ENCODE data around the gene IL1RAPL1.

The IL1RAPL1 gene

DNA sequence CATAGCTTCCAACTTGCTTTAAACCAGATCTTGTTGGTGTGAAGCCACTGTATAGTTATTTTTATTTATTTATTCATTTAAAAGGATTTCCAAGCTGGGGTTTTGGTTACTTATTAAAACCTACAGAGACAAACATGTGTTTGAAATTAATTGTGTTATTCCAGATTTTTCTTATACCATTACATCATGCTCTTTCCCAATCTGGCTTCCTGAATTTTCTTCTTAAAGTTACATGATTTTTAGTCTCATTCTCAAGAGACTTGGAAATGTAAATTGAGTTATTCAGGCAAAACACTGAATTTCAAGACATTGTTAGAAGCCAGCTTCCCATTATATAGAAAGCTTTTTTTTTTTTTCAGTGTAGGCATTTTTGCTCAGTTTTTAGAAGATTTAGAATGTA lies 381.9 kb downstream of the IL1RAPL1 start:
- Histone ChIP-seq H3K9ac (ENCODE audit: low read depth, low read length) (no peak overlapping the region), H3K4me2 (ENCODE audit: low read length) (no peak overlapping the region), H3K4me3 (ENCODE audit: low read length) (no peak overlapping the region), H3K4me1 (ENCODE audit: control insufficient read depth, insufficient read depth, low read length) (no peaks in the 10 kb centered on the region), H3K9me3 (replicated peaks; ENCODE audit: low read length) (no peaks in the 10 kb centered on the region), H3K36me3 (ENCODE audit: insufficient read depth, low read length) (no peaks in the 10 kb centered on the region), H3K27me3 (ENCODE audit: control insufficient read depth, insufficient read depth, low read length) (no peaks in the 10 kb centered on the region)

DNA sequence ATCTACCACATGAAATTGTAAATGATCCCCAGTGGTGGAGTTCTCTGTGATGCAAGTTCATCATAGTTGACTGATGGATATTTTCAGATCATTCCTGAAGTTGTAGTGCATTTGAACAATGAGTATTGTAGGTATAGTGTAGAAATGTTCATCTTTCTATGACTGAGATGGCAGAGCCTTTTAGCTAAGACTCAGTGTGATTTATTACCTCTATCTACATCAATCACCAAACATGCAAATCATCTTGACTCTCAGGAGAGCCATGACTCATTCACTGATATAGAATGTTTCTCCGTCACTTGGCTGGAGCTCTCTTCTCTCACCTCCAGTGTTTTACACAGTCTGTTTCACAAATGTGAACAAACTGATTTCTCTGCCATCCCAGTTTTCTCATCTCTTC lies 392.6 kb downstream of the IL1RAPL1 start:
- Histone ChIP-seq H3K27me3 (ENCODE audit: control insufficient read depth, insufficient read depth, low read length) (no peaks in the 10 kb centered on the region), H3K4me1 (ENCODE audit: control insufficient read depth, insufficient read depth, low read length) (no peaks in the 10 kb centered on the region), H3K36me3 (ENCODE audit: insufficient read depth, low read length) (no peaks in the 10 kb centered on the region), H3K4me3 (ENCODE audit: low read length) (no peak overlapping the region), H3K9ac (ENCODE audit: low read depth, low read length) (no peak overlapping the region), H3K4me2 (ENCODE audit: low read length) (no peak overlapping the region), H3K9me3 (replicated peaks; ENCODE audit: low read length) (peaks cover 8% of the 10 kb centered on the region)

DNA sequence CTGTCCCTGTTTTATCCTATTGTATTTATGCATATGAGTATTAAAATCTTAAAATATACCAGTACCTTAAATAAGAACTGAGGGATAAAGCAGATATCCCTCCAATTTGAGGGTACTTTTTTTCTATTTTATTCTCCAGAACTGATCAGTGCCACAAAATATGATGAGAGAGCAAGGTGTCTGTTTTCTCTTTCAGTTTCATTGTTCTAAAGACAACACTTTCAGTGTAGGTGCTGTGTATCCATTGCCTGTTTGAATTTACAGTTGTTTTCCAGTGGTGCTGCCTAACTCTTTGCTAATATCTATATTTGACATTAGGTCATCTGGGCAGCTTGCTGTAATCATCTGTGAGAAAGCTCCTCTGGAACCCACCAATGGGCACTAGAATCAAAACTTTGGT lies 394.7 kb downstream of the IL1RAPL1 start:
- H3K9me3 ChIP-seq (replicated peaks; ENCODE audit: low read length): peaks cover 3% of the 10 kb centered on the region
- no peaks in the 10 kb centered on the region for H3K27me3 ChIP-seq (ENCODE audit: control insufficient read depth, insufficient read depth, low read length)
- no peaks in the 10 kb centered on the region for H3K4me1 ChIP-seq (ENCODE audit: control insufficient read depth, insufficient read depth, low read length)
- no peak overlapping the region for H3K4me3 ChIP-seq (ENCODE audit: low read length)
- no peaks in the 10 kb centered on the region for H3K36me3 ChIP-seq (ENCODE audit: insufficient read depth, low read length)
- H3K9ac ChIP-seq (ENCODE audit: low read depth, low read length): no peak overlapping the region
- no peak overlapping the region for H3K4me2 ChIP-seq (ENCODE audit: low read length)

DNA sequence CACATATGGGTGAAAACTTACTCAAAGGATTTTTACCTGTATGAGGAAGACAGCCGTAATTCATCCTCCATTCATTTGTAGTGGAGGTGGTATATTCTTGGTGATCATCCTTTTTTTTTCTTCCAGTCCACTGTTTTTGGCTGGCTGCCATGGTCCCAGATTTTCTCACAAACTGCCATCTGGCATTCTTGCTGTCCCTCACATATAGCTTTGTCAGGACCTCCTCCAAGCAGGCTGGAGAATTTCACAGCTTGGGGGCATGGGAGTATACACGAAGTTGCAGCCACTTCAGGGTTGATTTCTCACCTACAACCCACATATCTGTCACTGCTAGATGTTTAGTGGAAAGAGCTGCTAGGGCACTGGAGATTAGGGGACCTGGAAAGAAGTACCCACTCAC lies 401.0 kb downstream of the IL1RAPL1 start:
- H3K36me3 ChIP-seq (ENCODE audit: insufficient read depth, low read length): no peaks in the 10 kb centered on the region
- H3K9ac ChIP-seq (ENCODE audit: low read depth, low read length): no peak overlapping the region
- H3K4me2 ChIP-seq (ENCODE audit: low read length): no peak overlapping the region
- no peaks in the 10 kb centered on the region for H3K9me3 ChIP-seq (replicated peaks; ENCODE audit: low read length)
- no peaks in the 10 kb centered on the region for H3K27me3 ChIP-seq (ENCODE audit: control insufficient read depth, insufficient read depth, low read length)
- no peaks in the 10 kb centered on the region for H3K4me1 ChIP-seq (ENCODE audit: control insufficient read depth, insufficient read depth, low read length)
- H3K4me3 ChIP-seq (ENCODE audit: low read length): no peak overlapping the region

DNA sequence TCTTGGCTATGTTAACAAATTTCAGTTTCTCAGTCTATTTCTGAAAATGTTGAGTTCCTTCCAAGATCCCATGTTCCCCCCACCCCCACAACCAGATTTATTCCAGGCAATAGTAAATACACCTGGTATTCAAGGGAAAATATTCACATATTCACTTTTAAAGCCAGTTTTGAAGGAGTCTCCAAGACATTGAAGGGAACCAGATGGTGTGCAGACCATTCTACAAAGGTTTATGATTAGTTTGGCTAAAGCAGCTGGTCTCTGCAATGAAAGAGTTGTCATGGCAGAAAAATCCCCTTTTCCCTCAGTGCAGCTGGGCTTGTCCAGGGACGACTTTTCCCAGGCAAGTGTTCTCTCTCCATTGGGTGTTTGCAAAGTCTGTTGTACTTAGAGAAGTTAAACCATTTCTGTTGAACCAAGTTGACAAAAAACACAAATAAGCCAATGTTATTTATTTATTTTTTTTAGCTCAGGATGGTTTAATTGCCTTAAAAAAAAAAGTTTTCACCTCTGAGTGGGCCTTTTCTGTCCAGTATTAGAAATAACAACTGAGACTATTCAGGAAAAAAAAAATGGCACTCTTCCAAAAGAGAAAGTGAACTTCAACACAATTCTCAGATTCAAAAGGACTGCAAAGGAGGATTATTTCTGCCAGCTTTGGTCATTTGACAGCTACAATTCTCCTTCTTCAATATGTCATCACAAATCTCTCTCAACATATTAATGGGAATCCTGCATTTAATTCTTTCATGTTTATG lies 410.6 kb downstream of the IL1RAPL1 start:
- no peaks in the 10 kb centered on the region for H3K27me3 ChIP-seq (ENCODE audit: control insufficient read depth, insufficient read depth, low read length)
- H3K4me2 ChIP-seq (ENCODE audit: low read length): no peak overlapping the region

DNA sequence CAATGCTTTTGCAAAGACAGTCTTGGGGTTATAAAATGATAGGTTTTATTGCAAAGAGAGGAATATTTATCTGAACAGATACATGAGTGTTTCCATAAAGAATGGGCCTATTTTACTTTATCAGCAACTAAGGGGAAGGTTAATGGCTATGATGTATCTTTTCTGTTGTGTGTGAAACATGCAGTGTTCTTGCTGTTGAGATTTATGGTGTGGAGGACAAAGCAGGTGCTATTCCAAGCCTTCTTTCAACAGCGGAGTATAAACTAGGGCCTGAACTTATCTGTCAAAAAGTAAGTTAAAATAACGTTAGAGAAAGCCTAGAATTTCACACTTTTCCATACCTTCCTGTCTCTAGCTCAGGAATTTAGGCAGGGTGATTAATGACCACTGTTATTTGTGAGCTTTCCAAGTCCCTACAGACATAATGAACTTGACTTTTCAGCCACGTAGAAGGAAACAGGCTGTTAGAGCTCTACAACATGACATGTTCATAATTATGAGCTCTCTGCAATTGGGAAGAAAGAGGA lies 411.4 kb downstream of the IL1RAPL1 start:
- Histone ChIP-seq H3K4me1 (ENCODE audit: control insufficient read depth, insufficient read depth, low read length) (no peaks in the 10 kb centered on the region), H3K9me3 (replicated peaks; ENCODE audit: low read length) (peaks cover 3% of the 10 kb centered on the region), H3K36me3 (ENCODE audit: insufficient read depth, low read length) (no peaks in the 10 kb centered on the region), H3K4me2 (ENCODE audit: low read length) (no peak overlapping the region), H3K27me3 (ENCODE audit: control insufficient read depth, insufficient read depth, low read length) (no peaks in the 10 kb centered on the region), H3K9ac (ENCODE audit: low read depth, low read length) (no peak overlapping the region), H3K4me3 (ENCODE audit: low read length) (no peak overlapping the region)

More for the DNA sequence above, 410.6 kb downstream of the IL1RAPL1 start:
- Histone ChIP-seq H3K36me3 (ENCODE audit: insufficient read depth, low read length) (no peaks in the 10 kb centered on the region), H3K9me3 (replicated peaks; ENCODE audit: low read length) (peaks cover 3% of the 10 kb centered on the region), H3K4me1 (ENCODE audit: control insufficient read depth, insufficient read depth, low read length) (no peaks in the 10 kb centered on the region), H3K9ac (ENCODE audit: low read depth, low read length) (no peak overlapping the region), H3K4me3 (ENCODE audit: low read length) (no peak overlapping the region)

DNA sequence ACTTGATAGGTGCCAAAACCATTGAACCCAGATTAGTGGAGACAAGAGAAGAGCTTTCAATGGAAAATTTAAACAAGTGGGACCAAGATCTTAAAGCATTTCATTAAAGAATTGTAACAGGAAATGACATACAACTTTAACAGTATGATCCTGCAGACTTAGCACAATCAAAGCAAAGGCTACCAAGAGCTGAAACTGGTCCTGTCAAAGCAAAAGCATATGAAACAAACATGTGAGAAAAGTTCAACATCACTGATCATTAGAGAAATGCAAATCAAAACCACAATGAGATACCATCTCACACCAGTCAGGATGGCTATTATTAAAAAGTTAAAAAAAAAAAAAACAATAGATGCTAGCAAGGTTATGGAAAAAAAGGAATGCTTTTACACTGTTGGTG lies 425.6 kb downstream of the IL1RAPL1 start:
- Histone ChIP-seq H3K4me2 (ENCODE audit: low read length) (no peak overlapping the region), H3K4me1 (ENCODE audit: control insufficient read depth, insufficient read depth, low read length) (no peaks in the 10 kb centered on the region), H3K36me3 (ENCODE audit: insufficient read depth, low read length) (no peaks in the 10 kb centered on the region), H3K4me3 (ENCODE audit: low read length) (no peak overlapping the region), H3K27me3 (ENCODE audit: control insufficient read depth, insufficient read depth, low read length) (no peaks in the 10 kb centered on the region), H3K9ac (ENCODE audit: low read depth, low read length) (no peak overlapping the region), H3K9me3 (replicated peaks; ENCODE audit: low read length) (peaks cover 2% of the 10 kb centered on the region)

DNA sequence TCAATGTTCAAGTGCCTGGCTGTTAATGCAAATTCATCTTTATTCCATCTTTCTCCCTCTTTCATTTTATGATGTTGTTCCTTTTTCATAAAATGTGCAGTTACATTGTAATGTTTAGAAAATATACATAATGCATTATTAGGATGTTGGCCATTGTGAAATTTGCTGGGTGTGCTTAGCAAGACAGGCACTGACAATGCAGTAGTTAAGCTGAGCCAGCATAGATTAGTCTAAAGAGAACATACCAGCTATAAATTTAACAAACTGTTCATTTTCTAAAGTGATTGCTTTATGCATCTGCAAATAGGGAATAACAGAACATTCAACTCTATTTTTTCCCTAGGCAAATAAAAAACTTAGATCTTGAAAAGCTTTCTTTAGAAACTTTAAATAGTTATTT lies 436.0 kb downstream of the IL1RAPL1 start:
- Histone ChIP-seq H3K27me3 (ENCODE audit: control insufficient read depth, insufficient read depth, low read length) (no peaks in the 10 kb centered on the region), H3K4me1 (ENCODE audit: control insufficient read depth, insufficient read depth, low read length) (no peaks in the 10 kb centered on the region), H3K4me2 (ENCODE audit: low read length) (no peak overlapping the region), H3K36me3 (ENCODE audit: insufficient read depth, low read length) (no peaks in the 10 kb centered on the region), H3K4me3 (ENCODE audit: low read length) (no peak overlapping the region), H3K9ac (ENCODE audit: low read depth, low read length) (no peak overlapping the region), H3K9me3 (replicated peaks; ENCODE audit: low read length) (no peaks in the 10 kb centered on the region)

DNA sequence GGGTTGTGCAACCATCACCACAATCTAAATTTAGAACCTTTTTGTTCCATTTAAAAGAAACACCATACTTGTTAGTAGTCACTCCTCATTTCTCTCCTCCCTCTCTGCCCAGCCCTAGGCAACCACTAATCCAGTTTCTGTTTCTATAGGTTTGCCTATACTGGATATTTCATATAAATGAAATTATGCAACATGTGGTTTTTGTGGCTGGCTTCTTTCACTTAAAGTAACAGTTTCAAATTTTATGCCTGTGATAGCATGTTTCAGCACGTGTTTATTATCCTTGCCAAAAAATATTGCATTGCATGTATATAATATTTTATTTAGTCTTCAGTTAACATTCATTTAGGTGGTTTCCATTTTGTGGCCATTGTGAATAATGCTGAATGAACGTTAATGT lies 437.6 kb downstream of the IL1RAPL1 start:
- no peaks in the 10 kb centered on the region for H3K27me3 ChIP-seq (ENCODE audit: control insufficient read depth, insufficient read depth, low read length)
- H3K9ac ChIP-seq (ENCODE audit: low read depth, low read length): no peak overlapping the region
- peaks cover 2% of the 10 kb centered on the region for H3K9me3 ChIP-seq (replicated peaks; ENCODE audit: low read length)
- no peaks in the 10 kb centered on the region for H3K4me1 ChIP-seq (ENCODE audit: control insufficient read depth, insufficient read depth, low read length)
- H3K36me3 ChIP-seq (ENCODE audit: insufficient read depth, low read length): no peaks in the 10 kb centered on the region
- H3K4me2 ChIP-seq (ENCODE audit: low read length): no peak overlapping the region
- no peak overlapping the region for H3K4me3 ChIP-seq (ENCODE audit: low read length)

DNA sequence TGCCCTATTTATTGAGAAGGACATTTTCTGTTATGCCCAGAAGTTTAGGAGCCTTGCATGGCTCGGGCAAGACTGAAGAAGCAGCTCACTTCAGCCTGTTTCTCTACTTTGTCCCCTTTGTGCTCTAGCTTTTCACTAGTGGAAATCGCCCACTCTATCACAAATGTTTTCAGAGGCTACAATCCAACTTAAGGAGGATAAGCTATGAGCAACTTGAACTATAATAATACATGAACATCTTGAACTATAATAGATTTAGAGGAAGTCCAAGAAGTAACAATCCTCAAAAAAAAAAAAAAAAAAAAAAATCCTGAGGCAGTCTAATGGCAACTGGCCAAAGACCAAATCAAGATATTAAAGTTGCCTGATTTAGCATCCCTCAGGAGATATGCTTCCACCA lies 452.3 kb downstream of the IL1RAPL1 start:
- Histone ChIP-seq H3K27me3 (ENCODE audit: control insufficient read depth, insufficient read depth, low read length) (no peaks in the 10 kb centered on the region), H3K9me3 (replicated peaks; ENCODE audit: low read length) (no peaks in the 10 kb centered on the region), H3K4me2 (ENCODE audit: low read length) (no peak overlapping the region), H3K4me1 (ENCODE audit: control insufficient read depth, insufficient read depth, low read length) (no peaks in the 10 kb centered on the region), H3K4me3 (ENCODE audit: low read length) (no peak overlapping the region), H3K36me3 (ENCODE audit: insufficient read depth, low read length) (no peaks in the 10 kb centered on the region), H3K9ac (ENCODE audit: low read depth, low read length) (no peak overlapping the region)

DNA sequence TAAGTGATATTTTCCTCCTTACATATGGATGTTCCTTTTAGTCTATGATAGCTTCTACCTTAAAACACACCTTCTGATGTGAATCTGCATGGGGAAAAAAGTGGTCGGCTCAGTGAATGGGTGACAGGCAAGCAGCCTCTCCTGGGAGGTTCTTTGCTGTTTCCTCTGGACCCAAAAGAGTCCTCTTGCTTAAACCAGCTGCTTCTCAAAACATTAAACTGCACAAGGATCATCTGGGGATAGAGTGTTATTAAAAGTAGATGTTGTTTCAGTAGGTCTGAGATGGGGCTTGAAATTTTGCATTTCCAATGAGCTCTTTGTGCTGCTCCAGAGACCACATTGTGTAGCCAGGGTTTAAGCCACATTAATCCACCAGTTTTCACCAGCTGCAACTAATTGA lies 452.9 kb downstream of the IL1RAPL1 start:
- H3K27me3 ChIP-seq (ENCODE audit: control insufficient read depth, insufficient read depth, low read length): no peaks in the 10 kb centered on the region
- H3K4me2 ChIP-seq (ENCODE audit: low read length): no peak overlapping the region
- no peaks in the 10 kb centered on the region for H3K4me1 ChIP-seq (ENCODE audit: control insufficient read depth, insufficient read depth, low read length)
- H3K36me3 ChIP-seq (ENCODE audit: insufficient read depth, low read length): no peaks in the 10 kb centered on the region
- no peak overlapping the region for H3K9ac ChIP-seq (ENCODE audit: low read depth, low read length)
- H3K4me3 ChIP-seq (ENCODE audit: low read length): no peak overlapping the region
- H3K9me3 ChIP-seq (replicated peaks; ENCODE audit: low read length): no peaks in the 10 kb centered on the region

DNA sequence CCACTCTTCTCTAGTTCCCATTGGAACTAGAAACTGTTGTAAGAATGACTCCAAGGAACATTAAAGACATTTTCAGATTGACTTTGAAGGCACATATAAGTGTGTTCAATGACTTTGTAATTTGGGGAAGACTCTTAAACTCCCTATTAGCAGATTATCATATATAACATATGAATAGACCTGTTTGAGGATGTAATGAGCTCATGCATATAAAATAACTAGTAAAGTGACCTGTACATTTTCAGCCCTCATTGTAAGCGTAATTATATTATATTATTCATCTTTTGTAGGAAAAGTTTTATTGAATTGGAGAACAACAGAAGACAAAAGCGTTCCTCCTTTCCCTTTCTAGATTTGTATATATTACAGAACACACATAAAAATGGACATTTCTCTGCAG lies 455.1 kb downstream of the IL1RAPL1 start:
- H3K27me3 ChIP-seq (ENCODE audit: control insufficient read depth, insufficient read depth, low read length): no peaks in the 10 kb centered on the region
- H3K4me1 ChIP-seq (ENCODE audit: control insufficient read depth, insufficient read depth, low read length): no peaks in the 10 kb centered on the region
- H3K36me3 ChIP-seq (ENCODE audit: insufficient read depth, low read length): no peaks in the 10 kb centered on the region
- H3K4me3 ChIP-seq (ENCODE audit: low read length): no peak overlapping the region
- no peak overlapping the region for H3K9ac ChIP-seq (ENCODE audit: low read depth, low read length)
- no peaks in the 10 kb centered on the region for H3K9me3 ChIP-seq (replicated peaks; ENCODE audit: low read length)
- no peak overlapping the region for H3K4me2 ChIP-seq (ENCODE audit: low read length)
